Stimulated activated CD4-positive, alpha-beta T cell treated with anti-CD3 and anti-CD28 coated beads, Interleukin-1b, Interleukin-23, amount 100 ng/mL, for 24 hours (primary cell): ENCODE data around the gene CFTR.
"Not testable (repeated sequence)": the region's sequence is repeated elsewhere in the genome, so short reads cannot be mapped to it uniquely, and the experiment has no call there.

Experiments
- DNase-seq, 4 experiments: peaks; one replicate each; pipeline ENCODE4 v3.0.0-alpha.2; 2020; ENCODE audit warnings: low read depth in 4 of 4, low spot score in 1 of 4

CFTR gene

DNA sequence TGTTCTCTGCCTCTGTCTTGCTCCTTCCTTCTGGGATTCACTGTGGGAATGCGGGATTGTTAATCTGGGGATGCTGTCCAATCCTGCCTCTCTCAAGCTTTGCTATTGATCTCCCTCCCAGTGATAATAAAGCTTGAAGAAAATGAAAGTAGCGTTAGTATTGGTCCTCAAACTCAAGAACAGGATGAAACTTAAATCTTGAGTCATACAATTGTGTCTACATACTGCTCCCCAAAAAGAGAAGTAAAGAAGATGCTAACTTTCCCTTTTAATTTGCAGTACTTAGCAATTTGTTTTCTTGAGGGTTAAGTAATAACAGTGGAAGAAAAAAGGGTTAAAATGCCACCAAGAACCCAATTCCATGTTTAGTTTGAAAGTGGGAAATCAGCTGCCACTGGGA lies 13.6 kb downstream of the CFTR start:
- DNase-seq, result no peak

DNA sequence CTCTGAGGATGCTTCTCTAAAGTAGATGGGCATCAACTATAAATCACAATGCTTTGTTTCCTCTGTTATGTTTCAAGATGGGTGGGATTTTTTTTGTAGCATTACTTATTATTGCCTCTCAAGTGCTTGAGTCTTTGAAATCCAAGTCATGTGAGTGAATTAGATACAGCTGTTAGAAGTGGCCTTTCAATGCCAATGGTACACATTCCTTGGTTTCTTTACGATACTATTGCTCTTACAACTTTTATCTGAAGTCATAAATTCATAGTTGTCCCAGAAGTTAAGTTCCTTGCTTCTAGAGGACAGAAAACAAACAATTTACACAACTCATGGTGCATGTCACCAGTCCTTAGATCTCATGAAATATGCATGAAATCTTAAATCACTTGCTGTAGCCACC lies 15.5 kb downstream of the CFTR start:
- DNase-seq, result no peak

DNA sequence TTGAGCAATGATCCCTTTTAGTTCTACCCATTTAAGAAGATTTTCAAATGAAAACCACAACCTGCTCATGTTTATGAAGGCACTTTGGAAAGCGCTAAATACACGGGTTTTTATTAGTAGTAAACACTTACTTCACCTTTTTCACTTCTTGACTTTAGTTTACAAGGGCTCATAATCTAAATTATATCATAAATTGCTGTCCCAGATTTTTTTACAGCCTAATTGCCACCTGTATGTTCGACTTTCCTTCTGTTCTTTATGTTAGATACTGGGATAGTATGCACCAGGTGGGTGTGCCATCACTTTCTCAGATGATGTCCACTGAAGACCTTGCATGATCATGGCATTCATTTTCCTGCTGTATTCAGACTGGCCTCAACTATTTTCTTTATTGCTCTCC lies 22.5 kb downstream of the CFTR start:
- no peak for DNase-seq

DNA sequence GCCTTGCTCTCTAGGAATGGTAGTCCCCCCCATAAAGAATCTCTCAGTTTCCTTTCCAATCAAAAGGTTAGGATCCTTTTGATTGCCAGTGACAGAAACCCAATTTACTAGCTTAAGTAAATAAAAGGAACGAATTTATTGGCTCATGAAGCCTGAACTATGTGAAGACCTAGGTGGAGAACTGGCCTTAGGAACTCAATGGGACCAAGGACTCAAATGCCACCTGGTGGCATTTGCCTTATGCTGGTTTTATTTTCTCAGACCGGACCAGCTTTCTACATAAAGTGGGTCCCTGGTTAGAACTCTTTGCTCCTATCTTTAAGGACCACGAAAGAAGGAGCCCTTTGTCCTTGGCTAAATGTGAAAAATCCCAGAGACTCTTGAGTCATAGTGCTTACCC lies 25.4 kb downstream of the CFTR start:
- DNase-seq, result no peak

DNA sequence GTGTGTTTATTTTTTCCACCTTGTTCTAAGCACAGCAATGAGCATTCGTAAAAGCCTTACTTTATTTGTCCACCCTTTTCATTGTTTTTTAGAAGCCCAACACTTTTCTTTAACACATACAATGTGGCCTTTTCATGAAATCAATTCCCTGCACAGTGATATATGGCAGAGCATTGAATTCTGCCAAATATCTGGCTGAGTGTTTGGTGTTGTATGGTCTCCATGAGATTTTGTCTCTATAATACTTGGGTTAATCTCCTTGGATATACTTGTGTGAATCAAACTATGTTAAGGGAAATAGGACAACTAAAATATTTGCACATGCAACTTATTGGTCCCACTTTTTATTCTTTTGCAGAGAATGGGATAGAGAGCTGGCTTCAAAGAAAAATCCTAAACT lies 28.9 kb downstream of the CFTR start:
- no peak for DNase-seq

DNA sequence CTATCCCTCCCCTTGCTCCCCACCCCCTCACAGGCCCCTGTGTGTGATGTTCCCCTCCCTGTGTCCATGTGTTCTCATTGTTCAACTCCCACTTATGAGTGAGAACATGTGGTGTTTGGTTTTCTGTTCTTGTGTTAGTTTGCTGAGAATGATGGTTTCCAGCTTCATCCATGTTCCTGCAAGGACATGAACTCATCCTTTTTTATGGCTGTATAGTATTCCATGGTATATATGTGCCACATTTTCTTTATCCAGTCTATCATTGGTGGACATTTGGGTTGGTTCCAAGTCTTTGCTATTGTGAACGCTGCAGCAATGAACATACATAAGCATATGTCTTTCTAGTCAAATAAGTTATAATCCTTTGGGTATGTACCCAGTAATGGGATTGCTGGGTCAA lies 37.4 kb downstream of the CFTR start:
- not testable (repeated sequence) for DNase-seq

DNA sequence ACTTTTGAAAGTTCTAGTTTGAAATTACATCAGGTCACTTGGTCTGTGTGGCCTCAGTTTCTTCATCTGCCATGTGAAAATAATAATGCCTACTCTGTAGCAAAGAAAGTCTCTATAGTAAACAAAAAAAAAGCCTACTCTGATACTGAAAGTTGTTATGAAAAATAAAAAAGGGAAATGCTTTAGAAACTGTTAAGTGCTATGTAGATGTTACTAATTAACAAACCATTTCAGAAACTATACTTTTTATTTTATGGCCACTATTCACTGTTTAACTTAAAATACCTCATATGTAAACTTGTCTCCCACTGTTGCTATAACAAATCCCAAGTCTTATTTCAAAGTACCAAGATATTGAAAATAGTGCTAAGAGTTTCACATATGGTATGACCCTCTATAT lies 50.6 kb downstream of the CFTR start:
- DNase-seq, result no peak

DNA sequence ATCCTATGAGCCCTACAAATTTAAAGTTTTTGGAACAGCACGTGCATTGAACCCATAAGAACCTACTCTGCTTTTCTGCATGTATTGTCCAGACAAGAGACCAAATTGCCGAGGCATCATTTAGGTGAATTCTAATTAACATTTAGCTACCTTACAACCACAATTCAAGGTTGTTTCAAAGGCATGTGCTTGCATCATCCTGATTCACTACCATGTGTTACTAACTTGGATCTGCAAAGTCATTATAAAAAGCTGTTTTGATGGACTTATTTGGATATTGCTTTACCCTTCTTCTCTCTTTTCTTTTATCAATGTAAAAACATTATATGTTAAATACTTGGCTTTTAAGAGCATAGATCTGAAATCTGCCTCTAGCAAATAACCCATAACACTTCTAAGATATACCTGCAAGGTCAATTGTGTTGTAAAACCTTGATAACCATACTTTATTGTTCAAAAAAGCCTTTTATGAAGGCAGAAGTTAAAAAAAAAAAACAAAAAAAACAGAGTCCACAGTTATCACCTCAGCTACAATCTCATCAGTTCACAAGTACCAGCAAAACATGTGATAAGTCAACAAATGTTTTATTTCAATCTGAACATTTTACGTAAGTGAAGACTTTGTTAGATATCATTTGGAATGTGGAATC lies 51.9 kb downstream of the CFTR start:
- no peak for DNase-seq

DNA sequence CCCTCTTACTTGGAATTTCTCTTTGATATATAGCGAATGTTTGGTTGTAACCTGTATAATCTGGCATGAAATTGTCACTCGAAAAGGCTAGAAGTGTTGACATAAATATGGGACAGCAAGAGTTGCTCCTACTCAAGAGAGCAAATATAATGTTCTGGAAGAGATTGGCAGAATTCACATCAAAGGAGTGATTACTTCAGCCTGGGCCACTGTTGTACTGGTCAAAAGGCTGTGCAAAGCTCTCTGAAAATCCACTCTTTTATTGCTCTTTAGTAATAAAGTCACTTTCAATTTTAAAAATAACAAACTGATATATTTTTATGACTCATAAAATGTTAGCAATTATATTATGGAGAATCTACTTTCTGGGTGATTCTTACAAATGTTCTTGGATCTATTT lies 58.2 kb downstream of the CFTR start:
- DNase-seq, result no peak

DNA sequence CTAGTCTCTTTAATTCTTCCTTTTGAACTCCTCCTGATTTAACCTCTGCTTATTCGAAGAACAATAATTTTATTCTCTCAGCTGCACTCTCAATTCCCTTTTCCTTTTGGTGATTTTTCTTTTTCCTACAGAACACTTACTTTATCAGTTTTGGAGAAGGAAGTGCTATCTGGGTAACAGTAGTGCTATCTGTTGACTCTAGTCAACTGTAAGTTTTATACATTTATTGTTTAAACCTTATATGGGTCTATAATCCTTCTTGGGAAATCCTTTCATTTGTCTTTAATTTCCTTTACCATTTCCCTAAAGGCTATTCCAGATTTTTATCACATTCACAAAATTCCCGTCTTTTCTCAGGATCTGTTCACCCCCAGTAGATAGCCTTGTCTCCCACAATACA lies 64.2 kb downstream of the CFTR start:
- no peak for DNase-seq

DNA sequence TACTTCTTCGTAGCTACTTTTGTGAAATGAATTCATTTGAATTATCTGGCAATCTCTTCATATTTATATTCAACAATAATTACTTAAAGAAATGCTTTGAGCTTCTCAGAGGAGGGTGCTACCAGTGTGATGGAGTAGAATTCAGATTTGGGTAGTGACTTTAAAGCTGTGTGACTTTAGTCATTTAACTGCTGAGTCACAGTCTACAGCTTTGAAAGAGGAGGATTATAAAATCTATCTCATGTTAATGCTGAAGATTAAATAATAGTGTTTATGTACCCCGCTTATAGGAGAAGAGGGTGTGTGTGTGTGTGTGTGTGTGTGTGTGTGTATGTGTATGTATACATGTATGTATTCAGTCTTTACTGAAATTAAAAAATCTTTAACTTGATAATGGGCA lies 68.2 kb downstream of the CFTR start:
- no peak for DNase-seq

DNA sequence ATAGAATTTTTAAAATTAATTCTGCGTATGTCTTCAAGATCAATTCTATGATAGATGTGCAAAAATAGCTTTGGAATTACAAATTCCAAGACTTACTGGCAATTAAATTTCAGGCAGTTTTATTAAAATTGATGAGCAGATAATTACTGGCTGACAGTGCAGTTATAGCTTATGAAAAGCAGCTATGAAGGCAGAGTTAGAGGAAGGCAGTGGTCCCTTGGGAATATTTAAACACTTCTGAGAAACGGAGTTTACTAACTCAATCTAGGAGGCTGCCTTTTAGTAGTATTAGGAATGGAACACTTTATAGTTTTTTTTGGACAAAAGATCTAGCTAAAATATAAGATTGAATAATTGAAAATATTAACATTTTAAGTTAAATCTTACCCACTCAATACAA lies 70.8 kb downstream of the CFTR start:
- no peak for DNase-seq

DNA sequence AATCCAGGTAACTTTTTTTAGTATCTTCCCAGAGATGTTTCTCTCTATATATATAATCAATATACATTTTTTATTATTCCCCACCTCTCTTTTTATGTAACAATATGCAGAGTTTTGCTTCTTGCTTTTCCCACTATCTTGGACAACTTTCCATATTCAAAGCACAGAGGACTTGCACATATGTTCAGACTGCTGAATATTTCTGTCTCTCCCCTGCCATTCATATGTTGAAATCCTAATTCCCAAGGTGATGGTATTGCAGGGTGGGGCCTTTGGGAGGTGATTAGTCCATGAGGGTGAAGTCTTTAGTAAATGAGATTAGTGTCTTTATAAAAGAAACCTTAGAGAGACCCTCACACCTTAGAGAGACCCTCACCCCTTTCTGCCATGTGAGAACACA lies 72.8 kb downstream of the CFTR start:
- no peak for DNase-seq

DNA sequence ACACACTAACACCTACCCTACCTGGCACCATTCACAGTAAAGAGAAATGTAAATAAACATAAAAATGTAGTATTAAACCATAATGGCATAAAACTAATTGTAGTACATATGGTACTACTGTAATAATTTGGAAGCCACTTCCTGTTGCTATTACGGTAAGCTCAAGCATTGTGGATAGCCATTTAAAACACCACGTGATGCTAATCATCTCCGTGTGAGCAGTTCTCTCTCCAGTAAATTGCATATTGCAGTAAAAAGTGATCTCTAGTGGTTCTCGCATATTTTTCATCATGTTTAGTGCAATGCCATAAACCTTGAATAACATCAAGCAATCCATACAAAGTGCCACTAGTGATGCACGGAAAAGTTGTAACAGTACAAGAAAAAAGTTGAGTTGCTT lies 75.4 kb downstream of the CFTR start:
- DNase-seq, result no peak

DNA sequence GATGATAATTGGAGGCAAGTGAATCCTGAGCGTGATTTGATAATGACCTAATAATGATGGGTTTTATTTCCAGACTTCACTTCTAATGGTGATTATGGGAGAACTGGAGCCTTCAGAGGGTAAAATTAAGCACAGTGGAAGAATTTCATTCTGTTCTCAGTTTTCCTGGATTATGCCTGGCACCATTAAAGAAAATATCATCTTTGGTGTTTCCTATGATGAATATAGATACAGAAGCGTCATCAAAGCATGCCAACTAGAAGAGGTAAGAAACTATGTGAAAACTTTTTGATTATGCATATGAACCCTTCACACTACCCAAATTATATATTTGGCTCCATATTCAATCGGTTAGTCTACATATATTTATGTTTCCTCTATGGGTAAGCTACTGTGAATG lies 79.6 kb downstream of the CFTR start:
- no peak for DNase-seq

DNA sequence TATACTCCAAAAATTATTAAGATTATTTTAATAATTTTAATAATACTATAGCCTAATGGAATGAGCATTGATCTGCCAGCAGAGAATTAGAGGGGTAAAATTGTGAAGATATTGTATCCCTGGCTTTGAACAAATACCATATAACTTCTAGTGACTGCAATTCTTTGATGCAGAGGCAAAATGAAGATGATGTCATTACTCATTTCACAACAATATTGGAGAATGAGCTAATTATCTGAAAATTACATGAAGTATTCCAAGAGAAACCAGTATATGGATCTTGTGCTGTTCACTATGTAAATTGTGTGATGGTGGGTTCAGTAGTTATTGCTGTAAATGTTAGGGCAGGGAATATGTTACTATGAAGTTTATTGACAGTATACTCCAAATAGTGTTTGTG lies 80.2 kb downstream of the CFTR start:
- no peak for DNase-seq

DNA sequence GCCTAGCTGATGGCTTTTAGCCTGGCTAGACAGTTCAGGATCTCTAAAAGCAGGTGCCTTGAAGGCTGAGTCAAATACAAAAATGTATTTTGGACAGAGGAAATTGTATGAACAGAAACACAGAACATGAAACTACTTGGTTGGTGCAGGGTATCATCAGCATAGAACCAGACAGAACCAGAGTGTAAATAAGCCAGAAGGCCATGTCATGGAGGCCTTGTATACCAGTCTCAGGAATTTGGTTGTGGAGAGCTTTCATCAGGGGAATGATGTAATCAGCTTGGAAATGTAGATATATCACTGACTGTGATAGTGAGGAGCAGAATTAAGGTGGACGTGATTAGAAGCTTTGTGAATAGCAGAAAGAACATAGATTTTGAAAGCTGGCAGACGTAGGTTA lies 82.9 kb downstream of the CFTR start:
- no peak for DNase-seq

DNA sequence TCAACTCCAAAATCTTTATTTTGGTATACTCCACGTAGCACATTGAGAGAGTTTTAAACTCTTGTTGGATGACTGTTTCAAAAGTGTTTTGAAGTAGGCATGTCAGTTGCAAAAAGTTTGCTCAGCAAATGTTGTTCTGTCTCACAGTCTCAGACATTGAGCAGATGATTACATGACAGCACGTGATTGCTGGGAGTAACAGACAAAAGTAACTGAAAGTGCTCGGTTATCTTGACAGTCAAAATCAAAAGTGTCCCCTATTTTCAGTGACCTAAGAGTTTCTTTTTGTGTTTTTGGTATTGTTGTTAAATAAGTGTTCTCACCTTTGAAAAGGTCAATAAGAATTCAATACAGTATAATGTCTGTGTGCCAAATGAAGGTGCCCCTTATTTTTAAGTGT lies 84.3 kb downstream of the CFTR start:
- no peak for DNase-seq

DNA sequence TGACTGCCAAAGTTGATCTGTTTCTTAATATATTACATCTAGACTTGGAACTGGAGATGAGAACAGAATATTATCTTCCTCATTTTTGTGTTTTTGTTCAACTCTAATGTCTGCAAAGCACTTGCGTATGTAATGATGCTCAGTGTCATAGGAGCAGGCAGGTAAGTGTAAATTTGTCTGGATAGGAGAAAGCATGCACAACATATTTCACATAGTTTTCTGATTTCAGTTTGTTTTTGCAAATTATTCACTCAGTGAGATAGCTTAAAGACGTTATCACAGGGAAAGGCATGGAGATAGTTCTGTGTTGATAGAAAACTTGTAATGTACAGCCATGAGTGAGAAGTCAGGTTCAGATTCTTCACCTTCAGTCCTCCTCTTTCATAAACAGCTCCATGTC lies 84.8 kb downstream of the CFTR start:
- no peak for DNase-seq

DNA sequence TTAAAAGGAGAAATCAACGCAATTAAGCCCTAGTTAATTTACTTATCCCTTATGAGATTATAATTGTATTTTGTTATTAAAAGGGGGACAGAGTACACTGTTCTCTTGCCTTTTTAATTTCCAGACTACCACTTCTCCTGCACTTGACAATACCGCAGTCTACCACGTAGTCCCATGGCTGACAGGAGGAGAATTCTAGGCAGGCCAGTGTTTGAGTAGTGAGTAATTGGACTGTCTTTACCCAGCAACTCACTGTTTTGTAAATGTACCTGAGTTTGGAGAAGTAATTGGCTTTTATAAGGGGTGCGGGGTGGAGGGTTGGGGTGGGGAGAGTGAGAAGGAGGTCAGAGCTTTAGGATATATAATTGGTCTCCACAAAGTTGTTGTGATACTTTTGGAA lies 85.4 kb downstream of the CFTR start:
- no peak for DNase-seq

DNA sequence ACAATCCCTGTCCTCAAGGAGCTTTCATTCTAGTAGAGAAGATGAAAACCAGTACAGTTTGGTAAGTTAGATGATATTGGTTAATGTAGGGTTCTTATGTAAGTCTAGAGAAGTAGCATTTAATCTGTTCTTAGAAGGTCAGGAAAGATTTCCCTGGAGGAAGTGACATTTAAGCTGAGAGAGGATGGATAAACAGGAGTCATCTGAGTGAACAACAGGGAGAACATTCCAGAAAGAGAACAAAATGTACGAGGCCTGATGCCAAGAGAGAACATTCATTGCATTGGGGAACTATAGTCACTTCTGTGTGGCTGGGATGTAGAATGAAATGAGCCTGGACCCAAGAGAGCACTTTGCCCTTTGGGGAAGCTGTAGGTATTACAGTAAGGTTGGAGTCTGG lies 88.0 kb downstream of the CFTR start:
- DNase-seq, result no peak

DNA sequence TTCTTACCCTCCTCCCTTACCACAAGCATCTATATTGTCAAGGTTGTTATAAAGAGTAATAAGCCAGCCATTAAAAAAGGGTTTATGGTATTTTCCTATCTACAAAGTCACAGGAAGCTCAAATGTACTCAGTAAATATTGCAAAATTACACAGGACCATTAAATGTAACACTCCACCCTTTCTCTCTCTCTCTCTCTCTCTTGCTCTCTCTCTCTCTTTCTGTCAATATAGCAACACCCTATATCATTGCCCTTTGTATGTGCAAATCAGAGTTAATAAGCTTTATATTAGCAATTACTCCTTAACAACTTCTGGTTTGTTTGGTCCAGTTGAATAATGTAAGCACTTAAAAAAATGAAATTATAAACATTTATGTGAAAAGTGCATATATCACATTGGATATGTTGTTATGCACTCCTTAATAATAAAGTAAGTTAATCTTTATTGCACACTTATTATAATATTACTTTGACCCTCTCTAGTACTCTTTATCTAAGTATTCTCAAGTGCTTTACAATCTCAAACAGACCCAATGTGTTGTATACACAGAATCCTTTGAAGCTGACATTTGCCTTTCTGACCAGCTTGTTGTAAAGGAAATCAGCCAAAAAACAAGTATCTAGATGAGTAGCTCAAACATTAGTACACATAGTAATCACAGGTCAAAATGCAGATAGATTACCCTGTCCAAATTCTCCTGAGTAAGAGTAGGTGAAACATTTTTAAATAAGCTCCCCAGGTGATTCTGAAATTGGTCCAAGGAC lies 93.2 kb downstream of the CFTR start:
- DNase-seq, result no peak

DNA sequence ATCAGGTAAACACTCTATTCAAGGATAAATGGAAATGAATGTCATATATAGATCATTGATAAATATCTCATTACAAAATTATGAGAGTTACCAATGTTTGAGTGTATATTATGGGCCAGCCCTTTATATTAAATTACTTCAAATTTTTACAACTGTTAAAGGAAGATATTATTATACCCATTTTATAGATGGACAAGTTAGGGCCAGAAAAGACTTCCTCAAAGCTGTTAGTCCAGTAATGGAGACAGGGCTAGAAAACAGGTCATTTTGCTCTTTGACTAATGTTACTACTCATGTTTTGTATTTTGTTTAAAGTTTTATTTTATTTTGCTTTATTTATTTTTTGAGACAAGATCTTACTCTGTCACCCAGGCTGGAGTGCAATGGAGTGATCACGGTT lies 101.6 kb downstream of the CFTR start:
- no peak for DNase-seq
